HUES48 (cell line): ENCODE data around the gene RHOV.

ENCODE experiments used
- H3K27ac ChIP-seq: one replicate; pipeline ENCODE4 v1.7.0; 2013; ENCODE audit warnings: low read depth, low read length, inconsistent platforms
- H3K27me3 ChIP-seq: 2 replicates; pipeline ENCODE4 v1.6.1; 2013; ENCODE audit warnings: mild to moderate bottlenecking, low read length; ENCODE audit not compliant: control insufficient read depth, insufficient read depth
- H3K36me3 ChIP-seq: 2 replicates; pipeline ENCODE4 v1.6.1; 2013; ENCODE audit warnings: low read length; ENCODE audit not compliant: control insufficient read depth, insufficient read depth
- H3K4me1 ChIP-seq: 2 replicates; pipeline ENCODE4 v1.6.1; 2013; ENCODE audit warnings: mild to moderate bottlenecking, low read length; ENCODE audit not compliant: control insufficient read depth, insufficient read depth
- H3K4me3 ChIP-seq: 2 replicates; pipeline ENCODE4 v1.5.1; 2013; ENCODE audit warnings: mild to moderate bottlenecking, low read depth, low read length
- H3K9ac ChIP-seq: 2 replicates; pipeline ENCODE4 v1.6.1; 2013; ENCODE audit warnings: mild to moderate bottlenecking, low read depth, low read length, moderate library complexity
- H3K9me3 ChIP-seq: 2 replicates; pipeline ENCODE4 v1.6.1; 2013; ENCODE audit warnings: low read length; ENCODE audit not compliant: control insufficient read depth, insufficient read depth

The RHOV gene

GRCh38 chr15:40841741-40842140 is 32.3 kb downstream of the RHOV start:
- Histone ChIP-seq H3K27ac (no peak overlapping the region), H3K4me3 (no peak overlapping the region), H3K9ac (no peak overlapping the region), H3K9me3 (no peaks in the 10 kb centered on the region), H3K27me3 (no peaks in the 10 kb centered on the region), H3K4me1 (peaks cover 20% of the 10 kb centered on the region), H3K36me3 (peaks cover 9% of the 10 kb centered on the region)

DNA sequence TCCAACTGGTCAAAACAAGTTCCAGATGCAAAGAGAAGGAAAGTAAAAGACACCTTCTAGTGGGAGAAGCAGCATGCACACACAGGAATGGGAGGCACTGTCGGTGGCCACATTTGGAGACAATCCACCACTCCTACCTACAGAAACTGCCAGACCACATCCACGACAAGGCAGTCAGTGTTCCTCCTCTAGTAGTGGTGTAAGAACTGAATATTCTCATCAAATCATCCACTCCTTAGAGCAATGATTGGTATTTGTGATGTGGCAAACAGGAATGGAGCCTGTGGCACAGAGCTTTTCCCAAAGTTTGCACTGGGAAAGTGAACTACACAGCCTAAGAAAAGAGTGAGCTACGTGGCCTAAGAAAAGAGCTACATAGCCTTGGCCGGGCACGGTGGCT is 35.3 kb downstream of the RHOV start:
- 0 out of 2 replicates have a peak, but pooled peaks cover 5% of the 10 kb centered on the region for H3K4me1 ChIP-seq

GRCh38 chr15:40836020-40836419 is 38.0 kb downstream of the RHOV start:
- Histone ChIP-seq H3K4me1 (no peaks in the 10 kb centered on the region), H3K36me3 (no peaks in the 10 kb centered on the region), H3K9ac (no peak overlapping the region), H3K9me3 (no peaks in the 10 kb centered on the region), H3K4me3 (no peak overlapping the region), H3K27ac (no peak overlapping the region), H3K27me3 (no peaks in the 10 kb centered on the region)

More for the DNA sequence above, 35.3 kb downstream of the RHOV start:
- H3K9me3 ChIP-seq = no peaks in the 10 kb centered on the region
- no peaks in the 10 kb centered on the region for H3K27me3 ChIP-seq
- no peak overlapping the region for H3K9ac ChIP-seq
- H3K27ac ChIP-seq = no peak overlapping the region
- H3K4me3 ChIP-seq = no peak overlapping the region
- no peaks in the 10 kb centered on the region for H3K36me3 ChIP-seq

DNA sequence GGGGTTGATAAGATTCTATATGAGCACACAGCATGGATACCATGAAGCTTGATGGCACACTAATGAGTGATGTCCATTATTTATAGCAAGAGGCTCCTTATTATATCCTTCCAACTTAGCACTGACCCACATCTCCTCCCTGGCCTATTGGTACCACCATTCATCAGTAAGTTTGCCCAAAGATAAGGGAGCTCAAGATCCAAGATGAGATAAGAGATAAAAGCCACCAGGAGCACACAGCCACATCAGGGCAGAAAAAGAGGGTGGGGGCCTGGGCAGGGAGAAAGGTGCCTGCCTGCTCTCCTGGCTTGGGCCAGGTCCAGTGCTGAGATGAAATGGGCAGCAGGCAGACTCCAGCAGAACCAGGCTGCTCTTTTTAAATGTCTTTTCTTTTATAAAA is 41.1 kb downstream of the RHOV start:
- H3K36me3 ChIP-seq = no peaks in the 10 kb centered on the region
- no peaks in the 10 kb centered on the region for H3K9me3 ChIP-seq
- no peak overlapping the region for H3K9ac ChIP-seq
- H3K4me1 ChIP-seq = no peaks in the 10 kb centered on the region
- no peaks in the 10 kb centered on the region for H3K27me3 ChIP-seq
- H3K4me3 ChIP-seq = no peak overlapping the region
- H3K27ac ChIP-seq = no peak overlapping the region

GRCh38 chr15:40831861-40832260 is 42.2 kb downstream of the RHOV start:
- Histone ChIP-seq H3K27me3 (no peaks in the 10 kb centered on the region), H3K4me1 (no peaks in the 10 kb centered on the region), H3K9ac (no peak overlapping the region), H3K27ac (no peak overlapping the region), H3K4me3 (no peak overlapping the region), H3K9me3 (no peaks in the 10 kb centered on the region), H3K36me3 (no peaks in the 10 kb centered on the region)

- H3K9me3 ChIP-seq = no peaks in the 10 kb centered on the region
- H3K27me3 ChIP-seq = no peaks in the 10 kb centered on the region
- no peaks in the 10 kb centered on the region for H3K36me3 ChIP-seq
- no peaks in the 10 kb centered on the region for H3K4me1 ChIP-seq
- H3K4me3 ChIP-seq = no peak overlapping the region
- H3K9ac ChIP-seq = no peak overlapping the region
- H3K27ac ChIP-seq = peak overlapping the region; percentile 2
Measured at GRCh38 chr15:40830884-40831283, 43.1 kb downstream of the RHOV start.

- H3K27ac ChIP-seq = no peak overlapping the region
- H3K9ac ChIP-seq = no peak overlapping the region
- no peaks in the 10 kb centered on the region for H3K4me1 ChIP-seq
- H3K9me3 ChIP-seq = no peaks in the 10 kb centered on the region
- H3K4me3 ChIP-seq = no peak overlapping the region
- no peaks in the 10 kb centered on the region for H3K27me3 ChIP-seq
- no peaks in the 10 kb centered on the region for H3K36me3 ChIP-seq
Measured at GRCh38 chr15:40829115-40829514, 44.9 kb downstream of the RHOV start.

DNA sequence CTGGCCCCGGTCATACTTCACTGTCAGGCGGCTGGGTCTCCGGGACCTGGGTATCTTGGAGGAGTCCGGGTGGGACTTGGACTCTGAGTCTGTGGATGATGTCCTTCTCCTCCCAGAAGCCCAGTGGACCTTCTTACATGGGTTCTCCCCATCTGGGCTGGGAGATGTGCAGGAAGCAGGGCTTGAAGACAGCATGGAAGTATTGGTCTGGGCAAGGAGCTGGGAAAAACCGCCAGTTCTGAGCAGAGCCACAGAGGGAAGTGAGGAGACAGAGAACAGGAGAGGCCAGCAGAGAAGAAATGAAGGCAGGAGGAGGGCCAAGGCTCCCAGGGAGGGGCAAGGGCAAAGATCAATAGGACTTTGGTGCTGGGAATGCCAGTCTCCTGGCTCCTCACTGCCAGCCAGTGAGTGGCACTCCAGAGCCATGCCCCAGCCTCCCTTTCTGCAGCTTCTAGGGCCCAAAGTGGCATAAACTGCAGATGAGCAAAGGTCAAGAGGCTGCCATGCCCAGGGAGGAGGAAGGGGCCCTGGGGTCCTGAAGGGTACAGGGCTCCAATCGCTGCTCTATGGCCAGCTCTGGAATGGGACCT is 45.5 kb downstream of the RHOV start, which contains the start of gene PPP1R14D:
Gene PPP1R14D, minus strand, starts transcription at position 262 of the 590 bp plus-strand sequence. Its CDS starts 67 bp downstream, at position 195.
- no peak within 1 kb of the TSS for H3K4me3 ChIP-seq
- H3K27ac ChIP-seq = no peak within 1 kb of the TSS
- H3K9ac ChIP-seq = no peak within 1 kb of the TSS
- no peaks in the 10 kb centered on the region for H3K9me3 ChIP-seq
- H3K36me3 ChIP-seq = no peaks in the 10 kb centered on the region
- no peaks in the 10 kb centered on the region for H3K27me3 ChIP-seq
- H3K4me1 ChIP-seq = no peaks in the 10 kb centered on the region

DNA sequence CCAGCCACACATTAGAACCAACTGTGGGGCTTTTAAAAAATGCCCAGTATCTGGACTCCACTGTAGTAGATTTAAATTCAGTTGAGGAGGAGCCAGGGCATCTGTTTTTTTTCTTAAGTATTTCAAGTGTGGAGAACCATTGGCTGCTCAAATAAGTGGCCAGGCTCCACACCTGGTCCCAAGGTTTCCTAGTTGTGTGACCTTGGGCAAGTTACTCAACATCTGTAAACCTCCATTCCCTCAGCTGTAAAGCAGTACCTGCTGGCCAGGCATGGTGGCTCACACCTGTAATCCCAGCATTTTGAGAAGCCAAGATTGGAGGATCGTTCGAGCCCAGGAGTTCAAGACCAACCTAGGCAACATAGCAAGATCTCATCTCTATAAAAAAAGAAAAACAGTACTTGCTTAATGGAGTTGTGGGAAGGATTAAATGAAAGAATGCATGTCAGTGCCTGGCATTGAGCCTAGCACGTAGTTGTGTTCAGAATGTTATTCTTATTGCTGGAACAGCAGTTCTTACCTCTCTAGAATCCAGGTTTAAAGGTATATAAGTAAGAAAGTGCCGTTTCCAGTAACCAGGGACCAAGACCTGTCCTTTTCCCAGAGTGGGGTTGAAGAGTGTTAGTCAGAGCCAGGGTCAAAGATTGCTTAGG is 47.5 kb downstream of the RHOV start:
- H3K9ac ChIP-seq = no peak overlapping the region
- H3K27me3 ChIP-seq = no peaks in the 10 kb centered on the region
- no peaks in the 10 kb centered on the region for H3K9me3 ChIP-seq
- H3K36me3 ChIP-seq = no peaks in the 10 kb centered on the region
- no peak overlapping the region for H3K4me3 ChIP-seq
- H3K4me1 ChIP-seq = no peaks in the 10 kb centered on the region
- H3K27ac ChIP-seq = no peak overlapping the region

GRCh38 chr15:40825661-40826422 is 48.2 kb downstream of the RHOV start:
- Histone ChIP-seq H3K4me1 (no peaks in the 10 kb centered on the region), H3K4me3 (no peak overlapping the region), H3K9ac (no peak overlapping the region), H3K36me3 (no peaks in the 10 kb centered on the region), H3K27ac (no peak overlapping the region), H3K9me3 (no peaks in the 10 kb centered on the region), H3K27me3 (no peaks in the 10 kb centered on the region)
